Left hindlimb (tissue), 1 donor: ENCODE measurements around the gene RTN4RL1.

Experiments used
- DNase-seq: peaks from one replicate; pipeline ENCODE4 v3.0.0-alpha.2; 2018

RTN4RL1 gene

DNA sequence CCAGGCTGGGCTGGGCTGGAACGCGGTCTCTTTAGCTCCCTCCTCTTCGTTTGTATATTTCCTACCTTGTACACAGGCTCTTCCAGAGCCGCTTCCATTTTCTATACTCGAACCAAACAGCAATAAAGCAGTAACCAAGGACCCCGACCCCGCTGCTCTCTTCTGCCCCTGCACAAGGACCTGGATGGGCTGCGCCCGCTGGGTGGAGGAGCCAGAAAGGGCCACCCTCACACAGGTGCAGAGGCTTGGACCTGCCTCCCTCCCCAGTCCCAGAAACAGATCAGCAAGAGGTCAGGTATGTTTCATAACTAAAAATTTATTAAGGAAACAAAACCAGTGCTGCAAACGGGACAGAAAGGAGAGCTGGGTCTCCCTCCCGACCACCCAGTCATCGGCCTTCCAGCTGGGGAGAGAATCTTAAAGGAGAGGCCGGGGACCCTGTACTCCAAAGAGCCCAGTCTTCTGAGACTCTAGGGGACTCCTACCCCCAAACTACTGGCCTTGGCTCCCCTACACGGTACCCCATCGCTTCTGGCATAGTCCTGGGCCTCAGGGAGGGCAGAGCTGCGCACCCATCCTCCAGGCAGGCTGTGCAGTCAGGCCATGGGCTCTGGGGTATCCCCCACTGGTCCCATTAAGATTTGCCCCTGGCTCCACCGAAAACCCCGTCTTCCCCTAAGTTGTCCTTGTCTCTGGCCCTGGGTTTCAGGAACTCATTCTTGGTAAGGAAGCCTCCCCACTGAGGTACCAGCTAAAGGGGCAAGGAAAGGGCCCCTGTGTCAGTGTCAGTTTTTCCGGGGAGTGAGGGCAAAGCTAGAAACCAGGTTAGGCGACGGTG, 34.6 kb upstream of the RTN4RL1 start:
- no peak for DNase-seq

DNA sequence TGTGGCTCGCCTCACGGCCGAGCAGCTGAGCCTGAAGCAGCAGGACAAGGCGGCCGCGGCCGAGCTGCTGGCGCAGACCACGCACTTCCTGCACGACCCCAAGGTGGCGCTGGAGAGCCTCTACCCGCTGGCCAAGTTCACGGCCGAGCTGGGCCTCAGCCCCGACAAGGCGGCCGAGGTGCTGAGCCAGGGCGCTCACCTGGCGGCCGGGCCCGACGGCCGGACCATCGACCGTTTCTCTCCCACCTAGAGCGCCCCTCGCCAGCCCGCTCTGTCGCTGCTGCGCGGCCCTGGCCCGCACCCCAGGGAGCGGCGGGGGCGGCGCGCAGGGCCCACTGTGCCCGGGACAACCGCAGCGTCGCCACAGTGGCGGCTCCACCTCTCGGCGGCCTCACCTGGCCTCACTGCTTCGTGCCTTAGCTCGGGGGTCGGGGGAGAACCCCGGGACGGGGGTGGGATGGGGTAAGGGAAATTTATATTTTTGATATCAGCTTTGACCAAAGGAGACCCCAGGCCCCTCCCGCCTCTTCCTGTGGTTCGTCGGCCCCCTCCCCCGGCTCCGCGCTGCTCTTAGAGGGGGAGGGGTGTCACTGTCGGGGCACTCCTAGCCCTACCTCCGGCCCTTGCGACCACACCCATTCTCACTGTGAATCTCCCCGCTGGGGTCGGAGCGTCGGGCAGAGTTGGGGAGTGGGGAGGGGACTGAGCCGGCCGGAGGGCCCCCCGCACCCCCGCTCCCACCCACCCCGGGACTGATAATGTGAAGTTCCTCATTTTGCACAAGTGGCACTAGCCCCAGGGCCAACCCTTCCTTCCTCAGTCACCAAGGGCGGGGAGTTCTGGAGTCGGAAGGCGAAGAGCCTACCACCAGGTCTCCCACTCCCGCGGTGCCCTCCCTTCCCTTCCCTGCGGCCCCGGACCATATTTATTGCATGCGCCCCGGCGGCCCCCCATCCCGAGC, 33.7 kb upstream of the RTN4RL1 start:
- DNase-seq, result peak; percentile 70

DNA sequence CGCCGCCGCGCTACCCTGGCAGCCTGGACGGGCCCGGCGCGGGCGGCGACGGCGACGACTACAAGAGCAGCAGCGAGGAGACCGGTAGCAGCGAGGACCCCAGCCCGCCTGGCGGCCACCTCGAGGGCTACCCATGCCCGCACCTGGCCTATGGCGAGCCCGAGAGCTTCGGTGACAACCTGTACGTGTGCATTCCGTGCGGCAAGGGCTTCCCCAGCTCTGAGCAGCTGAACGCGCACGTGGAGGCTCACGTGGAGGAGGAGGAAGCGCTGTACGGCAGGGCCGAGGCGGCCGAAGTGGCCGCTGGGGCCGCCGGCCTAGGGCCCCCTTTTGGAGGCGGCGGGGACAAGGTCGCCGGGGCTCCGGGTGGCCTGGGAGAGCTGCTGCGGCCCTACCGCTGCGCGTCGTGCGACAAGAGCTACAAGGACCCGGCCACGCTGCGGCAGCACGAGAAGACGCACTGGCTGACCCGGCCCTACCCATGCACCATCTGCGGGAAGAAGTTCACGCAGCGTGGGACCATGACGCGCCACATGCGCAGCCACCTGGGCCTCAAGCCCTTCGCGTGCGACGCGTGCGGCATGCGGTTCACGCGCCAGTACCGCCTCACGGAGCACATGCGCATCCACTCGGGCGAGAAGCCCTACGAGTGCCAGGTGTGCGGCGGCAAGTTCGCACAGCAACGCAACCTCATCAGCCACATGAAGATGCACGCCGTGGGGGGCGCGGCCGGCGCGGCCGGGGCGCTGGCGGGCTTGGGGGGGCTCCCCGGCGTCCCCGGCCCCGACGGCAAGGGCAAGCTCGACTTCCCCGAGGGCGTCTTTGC, 32.8 kb upstream of the RTN4RL1 start:
- DNase-seq, result peak; percentile 51

DNA sequence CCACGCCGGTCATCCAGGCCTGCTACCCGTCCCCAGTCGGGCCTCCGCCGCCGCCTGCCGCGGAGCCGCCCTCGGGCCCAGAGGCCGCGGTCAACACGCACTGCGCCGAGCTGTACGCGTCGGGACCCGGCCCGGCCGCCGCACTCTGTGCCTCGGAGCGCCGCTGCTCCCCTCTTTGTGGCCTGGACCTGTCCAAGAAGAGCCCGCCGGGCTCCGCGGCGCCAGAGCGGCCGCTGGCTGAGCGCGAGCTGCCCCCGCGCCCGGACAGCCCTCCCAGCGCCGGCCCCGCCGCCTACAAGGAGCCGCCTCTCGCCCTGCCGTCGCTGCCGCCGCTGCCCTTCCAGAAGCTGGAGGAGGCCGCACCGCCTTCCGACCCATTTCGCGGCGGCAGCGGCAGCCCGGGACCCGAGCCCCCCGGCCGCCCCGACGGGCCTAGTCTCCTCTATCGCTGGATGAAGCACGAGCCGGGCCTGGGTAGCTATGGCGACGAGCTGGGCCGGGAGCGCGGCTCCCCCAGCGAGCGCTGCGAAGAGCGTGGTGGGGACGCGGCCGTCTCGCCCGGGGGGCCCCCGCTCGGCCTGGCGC, 32.1 kb upstream of the RTN4RL1 start:
- peak; percentile 45 for DNase-seq

DNA sequence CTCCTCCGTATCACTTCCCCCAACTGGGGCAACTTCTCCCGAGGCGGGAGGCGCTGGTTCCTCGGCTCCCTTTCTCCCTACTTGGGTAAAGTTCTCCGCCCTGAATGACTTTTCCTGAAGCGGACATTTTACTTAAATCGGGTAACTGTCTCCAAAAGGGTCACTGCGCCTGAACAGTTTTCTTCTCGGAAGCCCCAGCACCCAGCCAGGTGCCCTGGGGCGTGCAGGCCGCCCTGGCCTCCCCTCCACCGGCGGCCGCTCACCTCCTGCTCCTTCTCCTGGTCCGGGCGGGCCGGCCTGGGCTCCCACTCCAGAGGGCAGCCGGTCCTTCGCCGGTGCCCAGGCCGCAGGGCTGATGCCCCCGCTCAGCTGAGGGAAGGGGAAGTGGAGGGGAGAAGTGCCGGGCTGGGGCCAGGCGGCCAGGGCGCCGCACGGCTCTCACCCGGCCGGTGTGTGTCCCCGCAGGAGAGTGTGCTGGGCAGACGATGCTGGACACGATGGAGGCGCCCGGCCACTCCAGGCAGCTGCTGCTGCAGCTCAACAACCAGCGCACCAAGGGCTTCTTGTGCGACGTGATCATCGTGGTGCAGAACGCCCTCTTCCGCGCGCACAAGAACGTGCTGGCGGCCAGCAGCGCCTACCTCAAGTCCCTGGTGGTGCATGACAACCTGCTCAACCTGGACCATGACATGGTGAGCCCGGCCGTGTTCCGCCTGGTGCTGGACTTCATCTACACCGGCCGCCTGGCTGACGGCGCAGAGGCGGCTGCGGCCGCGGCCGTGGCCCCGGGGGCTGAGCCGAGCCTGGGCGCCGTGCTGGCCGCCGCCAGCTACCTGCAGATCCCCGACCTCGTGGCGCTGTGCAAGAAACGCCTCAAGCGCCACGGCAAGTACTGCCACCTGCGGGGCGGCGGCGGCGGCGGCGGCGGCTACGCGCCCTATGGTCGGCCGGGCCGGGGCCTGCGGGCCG, 31.4 kb upstream of the RTN4RL1 start:
- peak; percentile 49 for DNase-seq

DNA sequence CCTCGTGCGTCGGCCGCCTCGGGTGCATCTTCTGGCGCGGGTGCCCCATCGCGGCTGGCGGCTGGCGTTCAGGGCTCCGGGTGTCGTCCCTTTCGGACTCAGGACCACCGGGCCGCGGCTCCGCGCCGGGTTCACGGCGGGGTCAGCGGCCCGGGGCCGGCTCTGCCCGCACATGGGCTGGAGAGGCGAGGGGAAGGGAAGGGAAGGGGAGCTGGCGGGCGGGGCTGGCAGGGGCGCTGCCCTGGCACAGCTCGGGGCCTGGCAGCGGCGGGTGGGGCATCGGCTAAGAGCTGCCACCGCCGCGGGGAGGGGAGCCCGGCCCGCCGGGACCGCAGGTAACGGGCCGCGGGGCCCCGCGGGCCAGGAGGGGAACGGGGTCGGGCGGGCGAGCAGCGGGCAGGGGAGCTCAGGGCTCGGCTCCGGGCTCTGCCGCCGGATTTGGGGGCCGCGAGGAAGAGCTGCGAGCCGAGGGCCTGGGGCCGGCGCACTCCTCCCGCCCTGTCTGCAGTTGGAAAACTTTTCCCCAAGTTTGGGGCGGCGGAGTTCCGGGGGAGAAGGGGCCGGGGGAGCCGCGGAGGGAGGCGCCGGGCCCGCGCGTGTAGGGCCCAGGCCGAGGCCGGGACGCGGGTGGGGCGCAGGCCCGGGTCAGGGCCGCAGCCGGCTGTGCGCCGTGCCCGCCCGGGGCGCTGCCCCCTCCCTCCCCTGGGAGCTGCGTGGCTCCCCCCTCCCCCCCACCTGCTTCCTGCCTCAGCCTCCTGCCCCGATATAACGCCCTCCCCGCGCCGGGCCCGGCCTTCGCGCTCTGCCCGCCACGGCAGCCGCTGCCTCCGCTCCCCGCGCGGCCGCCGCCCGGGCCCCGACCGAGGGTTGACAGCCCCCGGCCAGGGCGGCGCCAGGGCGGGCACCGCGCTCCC, 30.4 kb upstream of the RTN4RL1 start:
- DNase-seq, result peak; percentile 62

DNA sequence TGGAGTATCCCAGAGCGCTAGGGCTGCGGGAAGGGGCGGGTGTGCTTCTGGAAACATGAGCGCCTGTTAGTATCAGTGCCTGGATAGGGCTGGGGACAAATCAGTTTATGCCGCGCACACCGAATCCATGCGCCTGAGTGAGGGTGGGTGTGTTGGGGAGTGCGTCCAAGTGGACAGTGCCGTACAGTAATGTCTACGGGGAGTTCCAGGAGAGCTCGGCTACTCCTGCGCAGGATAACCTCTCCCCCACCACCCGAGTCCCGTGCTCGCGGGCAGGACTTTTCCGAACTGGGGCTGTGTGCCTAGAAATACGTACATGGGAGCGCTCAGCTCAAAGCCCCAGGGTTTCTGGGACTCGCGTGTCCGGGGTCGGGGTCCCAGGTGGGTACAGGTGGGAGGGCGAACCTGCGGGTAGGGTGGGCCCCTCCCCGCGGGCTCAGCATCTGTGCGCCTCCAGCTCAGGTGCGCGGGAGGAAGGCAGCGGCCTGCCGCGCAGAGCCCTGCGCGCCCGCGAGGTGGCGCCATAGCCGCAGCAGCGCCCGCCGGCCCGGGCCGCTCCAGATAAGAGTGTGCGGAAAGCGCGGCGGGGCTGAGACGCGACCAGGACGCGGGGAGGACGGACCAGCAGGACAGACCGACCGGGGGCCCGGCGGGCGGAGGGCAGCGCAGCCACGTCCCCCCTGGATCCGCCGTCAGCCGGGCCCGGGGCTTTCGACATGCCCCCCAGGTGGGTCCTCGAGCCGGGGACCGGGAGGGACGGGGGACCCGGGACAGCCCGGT, 29.6 kb upstream of the RTN4RL1 start, which contains the start of gene HIC1:
Gene HIC1 (plus strand): TSS at position 592 of the 780 bp plus-strand sequence. CDS start 1,588 bp downstream, outside the sequence.
- peak; percentile 88 for DNase-seq

DNA sequence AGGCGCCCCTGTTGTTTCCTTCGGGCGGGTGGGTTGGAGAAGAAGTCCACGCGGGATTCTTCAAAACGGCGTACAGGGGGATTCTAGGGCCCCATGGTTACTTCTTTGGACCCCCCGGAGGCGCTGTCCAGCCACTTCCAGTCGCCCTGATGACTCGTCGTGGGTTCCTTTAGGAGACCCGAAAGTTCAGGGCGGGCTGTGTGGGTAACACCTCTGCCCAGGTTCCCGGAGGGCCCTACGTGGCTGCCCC, 29.1 kb upstream of the RTN4RL1 start:
- DNase-seq, result no peak

DNA sequence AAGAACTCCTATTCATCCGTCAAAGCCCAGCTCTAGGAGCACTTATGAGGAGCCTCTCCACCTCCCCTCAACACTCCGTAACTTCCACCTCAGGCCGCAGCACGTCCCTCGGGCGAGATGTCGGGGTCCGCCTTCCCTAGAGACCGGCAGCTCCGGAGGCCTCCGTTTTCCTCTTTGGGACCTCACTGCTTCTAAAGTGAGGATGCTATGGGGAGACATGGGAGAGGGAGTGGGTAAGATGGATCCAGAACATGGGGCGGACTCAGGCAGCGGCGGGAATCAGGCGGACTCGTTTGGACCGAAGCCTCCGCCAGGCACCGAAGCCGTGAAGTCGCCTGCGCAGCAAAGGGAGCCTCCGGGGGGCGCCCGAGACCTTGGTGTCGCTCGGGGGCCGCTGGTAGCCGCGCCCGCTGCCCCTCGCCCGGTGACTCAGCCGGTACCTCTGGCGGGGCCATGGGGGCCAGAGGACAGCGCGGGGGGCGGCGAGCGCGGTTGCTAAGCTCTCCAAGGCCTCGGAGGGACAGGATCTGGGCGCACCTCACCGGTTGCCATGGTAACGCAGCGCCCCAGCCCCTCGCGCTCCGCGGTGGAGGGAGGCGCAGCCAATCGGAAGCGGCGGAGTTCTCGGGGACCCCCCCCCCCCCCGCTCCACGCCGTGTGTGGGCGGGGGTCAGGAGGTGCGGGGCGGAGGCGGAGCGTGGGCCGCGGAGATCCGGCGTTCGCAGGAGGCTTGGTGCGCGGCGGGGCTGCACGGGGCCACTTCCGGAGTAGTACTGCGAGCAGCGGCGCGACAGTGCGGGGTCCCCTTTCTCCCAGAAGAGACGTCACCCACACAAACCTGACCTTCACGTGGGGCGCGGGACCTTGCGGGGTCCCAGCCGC, 28.5 kb upstream of the RTN4RL1 start:
- DNase-seq, result peak; percentile 85

DNA sequence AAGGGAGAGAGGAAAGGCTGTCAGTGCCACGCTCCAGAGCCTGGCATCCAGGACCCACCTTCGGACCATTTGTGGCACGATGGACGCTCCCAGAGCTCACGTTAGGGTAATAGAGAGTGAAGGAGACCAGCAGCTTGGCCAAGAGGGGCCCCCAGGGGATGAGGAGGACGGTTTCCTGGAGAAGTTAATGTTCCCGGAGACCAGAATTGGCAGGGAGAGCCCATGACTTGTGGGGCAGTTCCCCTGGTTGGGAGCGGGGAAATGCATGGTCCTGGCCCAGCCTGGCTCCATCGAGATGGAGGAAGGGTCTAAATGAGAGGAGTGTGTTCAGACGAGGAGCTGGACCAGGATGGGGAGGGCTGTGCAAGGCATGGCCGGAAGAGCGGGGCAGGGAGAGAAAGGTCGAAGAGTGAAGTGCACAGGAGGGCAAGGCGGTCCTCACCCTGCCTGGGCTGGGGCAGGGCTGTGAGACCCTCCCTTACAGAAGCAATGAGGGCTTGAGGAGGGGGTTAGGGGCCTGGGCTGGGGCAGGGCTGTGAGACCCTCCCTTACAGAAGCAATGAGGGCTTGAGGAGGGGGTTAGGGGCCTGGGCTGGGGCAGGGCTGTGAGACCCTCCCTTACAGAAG, 26.9 kb upstream of the RTN4RL1 start:
- no peak for DNase-seq

DNA sequence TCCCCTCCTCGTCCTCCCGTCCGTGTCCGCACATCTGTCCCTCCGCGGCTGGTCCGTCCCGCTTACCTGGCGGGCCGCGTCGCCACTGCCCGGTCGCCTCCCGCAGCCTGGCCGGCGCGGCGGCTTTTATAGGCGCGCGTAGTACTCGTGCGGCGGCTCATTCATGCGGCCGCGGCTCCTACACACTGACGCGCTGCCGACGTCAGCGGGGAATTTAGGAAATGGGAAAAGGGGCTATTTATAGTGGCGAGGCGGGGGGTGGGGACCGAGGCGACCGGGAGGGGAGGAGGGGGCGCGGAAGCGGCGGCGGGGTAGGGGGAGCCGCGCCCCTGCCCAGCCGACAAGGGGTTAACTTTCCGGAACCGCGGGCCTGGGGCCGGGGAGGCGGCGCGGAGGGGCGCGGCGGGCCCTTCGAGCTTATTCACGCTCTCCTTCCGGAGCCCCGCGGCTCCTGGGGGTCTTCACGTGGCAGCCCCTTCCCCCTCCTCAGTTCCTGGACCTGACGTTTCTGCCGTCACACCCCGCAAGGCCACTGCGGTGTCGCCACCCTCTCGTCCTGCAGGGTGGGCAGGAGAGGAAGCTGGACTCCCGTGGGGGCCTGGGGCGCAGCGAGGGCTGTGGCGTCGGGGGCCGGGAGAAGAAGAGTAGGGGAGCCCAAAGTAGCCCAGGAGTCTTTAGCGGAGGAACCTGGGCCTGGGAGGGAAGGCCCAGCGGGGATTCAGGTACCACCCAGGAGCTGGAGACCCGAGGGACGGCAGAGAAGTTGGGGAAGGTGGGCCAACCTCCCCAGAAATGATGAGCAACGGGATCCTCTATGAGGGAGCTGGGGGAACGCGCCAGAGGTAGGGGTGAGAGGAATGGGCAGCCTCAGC, 26.2 kb upstream of the RTN4RL1 start:
- peak; percentile 64 for DNase-seq

DNA sequence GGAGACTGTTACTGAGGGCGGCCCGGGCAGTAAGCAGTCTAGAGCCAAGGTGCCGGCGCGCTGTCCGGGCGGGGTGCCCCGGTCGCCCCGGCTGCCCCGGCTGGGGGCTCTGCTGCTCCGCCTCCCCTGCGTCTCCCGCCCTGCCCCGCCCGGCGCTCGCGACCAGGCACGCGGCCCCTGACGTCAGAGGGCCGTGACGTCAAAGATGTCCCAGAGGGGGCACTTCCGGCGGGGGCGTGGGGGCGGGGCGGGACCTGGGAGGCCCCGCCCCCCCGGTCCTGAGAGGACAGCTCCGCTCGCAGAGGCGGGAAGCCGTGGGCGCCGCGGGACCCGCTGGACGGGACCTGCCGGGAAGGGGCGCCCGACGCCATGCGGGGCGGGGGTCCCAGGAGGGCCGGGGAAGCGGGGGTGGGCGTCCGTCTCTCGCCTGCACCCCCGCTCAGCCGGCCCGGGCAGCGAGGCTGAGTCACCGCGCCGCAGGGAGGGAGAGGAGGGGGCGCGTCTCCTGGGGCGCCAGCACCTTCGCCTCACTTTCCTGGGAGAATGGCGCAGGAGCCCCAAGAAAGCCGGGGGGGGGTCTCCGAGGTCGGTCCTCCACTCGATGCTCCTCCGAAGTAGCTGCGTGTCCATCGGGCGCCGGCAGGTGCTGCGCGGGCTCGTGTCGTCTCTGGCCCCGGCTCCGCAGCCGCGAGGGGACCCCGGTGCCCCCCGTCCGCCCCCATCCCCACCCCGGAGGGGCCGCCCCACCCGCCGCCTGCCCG, 25.3 kb upstream of the RTN4RL1 start:
- peak; percentile 74 for DNase-seq

DNA sequence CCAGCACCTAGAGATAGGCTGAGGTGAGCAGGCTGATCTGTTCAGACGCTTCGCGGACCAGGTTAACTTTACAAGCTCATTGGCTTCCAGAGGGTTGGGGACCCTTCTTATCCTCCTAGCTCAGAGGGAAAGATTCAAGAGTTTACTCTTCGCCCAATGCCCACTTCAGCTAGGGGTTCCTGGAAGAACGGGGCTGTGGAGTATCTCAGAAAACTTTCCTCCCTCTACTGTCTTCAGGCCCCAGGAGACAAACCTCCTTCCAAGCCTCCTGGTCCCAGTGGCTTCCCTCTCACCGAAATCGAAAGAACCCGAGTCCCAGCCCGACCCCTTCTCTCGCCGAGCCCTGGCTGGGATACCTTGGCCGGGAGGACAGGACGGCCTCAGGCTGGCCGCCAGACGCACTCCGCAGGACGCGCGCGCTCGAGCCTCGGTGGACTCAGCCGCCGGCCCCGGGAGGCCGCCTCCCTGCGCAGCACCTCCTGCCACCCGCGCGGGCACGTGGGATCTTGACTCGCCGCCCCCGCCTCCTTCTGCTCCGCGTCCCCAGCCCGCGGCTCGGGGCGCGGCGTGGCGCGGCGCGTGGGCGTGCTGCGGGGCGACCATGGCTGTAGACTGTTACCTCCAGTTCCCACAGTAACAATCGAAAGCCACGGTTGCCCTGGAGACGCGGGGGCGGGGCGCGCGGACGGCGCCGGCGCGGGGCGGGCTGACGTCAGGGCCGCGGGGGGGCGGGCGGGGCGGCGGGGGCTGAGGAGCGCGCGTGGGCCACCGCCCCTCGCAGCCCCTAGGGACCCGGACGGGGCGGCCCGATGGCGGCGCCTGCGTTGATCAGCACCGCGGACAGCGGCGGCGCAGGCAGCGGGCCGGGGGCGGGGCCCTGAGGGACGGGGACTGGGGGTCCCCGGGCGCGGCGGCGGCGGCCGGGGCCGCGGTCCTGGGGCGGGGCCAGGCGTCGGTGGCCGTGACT, 24.5 kb upstream of the RTN4RL1 start:
- DNase-seq, result peak; percentile 91

DNA sequence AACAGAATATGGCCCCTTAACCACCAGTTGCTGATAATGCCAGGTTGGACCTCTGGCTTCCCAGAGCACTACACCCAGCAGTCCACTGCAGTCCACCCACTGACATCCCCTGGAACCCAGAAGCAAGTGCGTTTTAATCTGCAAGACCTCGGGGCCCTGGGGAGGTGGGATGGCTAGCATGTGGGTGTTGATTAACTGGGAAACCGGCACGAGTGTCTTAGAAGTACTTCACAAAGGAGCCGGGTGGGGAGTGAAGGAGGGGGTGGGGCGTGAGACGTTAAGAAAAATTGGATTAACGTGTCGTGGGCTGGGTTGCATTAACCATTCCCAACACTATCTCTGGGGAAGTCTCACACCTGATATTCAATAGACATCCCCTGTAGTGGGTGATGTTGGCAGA, 23.7 kb upstream of the RTN4RL1 start:
- no peak for DNase-seq

DNA sequence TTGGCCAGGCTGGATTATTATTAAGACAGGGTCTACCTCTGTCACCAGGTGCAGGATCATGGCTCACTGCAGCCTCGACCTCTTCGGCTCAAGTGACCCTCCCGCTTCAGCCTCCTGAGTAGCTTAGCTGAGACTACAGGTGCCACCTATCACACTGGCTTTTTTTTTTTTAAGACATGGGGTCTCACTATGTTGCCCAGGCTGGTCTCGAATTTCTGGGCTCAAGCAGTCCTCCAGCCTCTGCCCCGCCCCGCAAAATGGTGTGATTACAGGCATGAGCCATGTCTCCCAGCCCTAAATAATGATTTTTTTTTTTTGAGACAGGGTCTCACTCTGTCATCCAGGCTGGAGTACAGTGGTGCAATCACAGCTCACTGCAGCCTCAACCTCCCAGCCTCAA, 22.5 kb upstream of the RTN4RL1 start:
- DNase-seq, result no peak
